GM23338 (cell line): ENCODE measurements around the gene CDCA5. TPM values are rescaled to one million over a fixed set of nuclear protein-coding genes. Genes with fewer than 3 reads are reported as not detected.

Source experiments
- ATAC-seq: fragments of 200-7000 bp; cut with Tn5 transposase; 3 replicates; pipeline ENCODE4 v1.9.1; 2020
- DNase-seq: peaks from one replicate; pipeline ENCODE4 v3.0.0-alpha.2; 2015; ENCODE audit warnings: low spot score
- H2AFZ ChIP-seq: fragments of 200-600 bp; sonication (generic); 2 replicates; pipeline ENCODE4 v1.8.0; 2016; ENCODE audit warnings: antibody characterized with exemption, mild to moderate bottlenecking, moderate library complexity
- H3F3A ChIP-seq: fragments of 200-600 bp; sonication (generic); replicated peaks from 2 replicates; pipeline ENCODE4 v1.8.0; 2017; ENCODE audit warnings: antibody characterized with exemption, mixed run types, low read depth
- H3K27ac ChIP-seq: fragments of 200-600 bp; sonication (generic); 2 replicates; pipeline ENCODE4 v1.6.1; 2016; ENCODE audit warnings: low read depth
- H3K27me3 ChIP-seq: fragments of 200-600 bp; sonication (generic); 2 replicates; pipeline ENCODE4 v1.8.0; 2016; ENCODE audit warnings: mild to moderate bottlenecking, mixed run types, moderate library complexity; ENCODE audit not compliant: insufficient read depth
- H3K36me3 ChIP-seq: fragments of 200-600 bp; sonication (generic); 2 replicates; pipeline ENCODE4 v1.8.0; 2016; ENCODE audit warnings: mild to moderate bottlenecking; ENCODE audit not compliant: insufficient read depth
- H3K4me1 ChIP-seq: fragments of 200-600 bp; sonication (generic); 2 replicates; pipeline ENCODE4 v1.8.0; 2016; ENCODE audit warnings: mild to moderate bottlenecking, moderate library complexity; ENCODE audit not compliant: insufficient read depth
- H3K4me2 ChIP-seq: fragments of 200-600 bp; sonication (generic); 2 replicates; pipeline ENCODE4 v1.7.1; 2017; ENCODE audit warnings: mixed run types
- H3K4me3 ChIP-seq: fragments of 200-600 bp; sonication (generic); 2 replicates; pipeline ENCODE4 v1.6.1; 2016; ENCODE audit warnings: mixed run types
- H3K79me2 ChIP-seq: fragments of 200-600 bp; sonication (generic); replicated peaks from 2 replicates; pipeline ENCODE4 v1.8.0; 2017; ENCODE audit warnings: mild to moderate bottlenecking; ENCODE audit not compliant: insufficient read depth
- H3K9me2 ChIP-seq: fragments of 200-600 bp; sonication (generic); 2 replicates; pipeline ENCODE4 v1.8.0; 2017; ENCODE audit not compliant: insufficient read depth
- H4K20me1 ChIP-seq: fragments of 200-600 bp; sonication (generic); replicated peaks from 2 replicates; pipeline ENCODE4 v1.8.0; 2017; ENCODE audit warnings: mild to moderate bottlenecking; ENCODE audit not compliant: insufficient read depth
- H3K27ac Mint-ChIP-seq: 2 replicates; pipeline ENCODE4 v1.8.0; 2020; ENCODE audit warnings: inconsistent platforms, mild to moderate bottlenecking, moderate library complexity, mixed read lengths
- H3K27me3 Mint-ChIP-seq: 3 replicates; pipeline ENCODE4 v1.8.0; 2022; ENCODE audit warnings: low read depth, mild to moderate bottlenecking, moderate library complexity, mixed read lengths, inconsistent platforms; ENCODE audit not compliant: insufficient read depth, poor library complexity
- H3K36me3 Mint-ChIP-seq: 3 replicates; pipeline ENCODE4 v1.8.0; 2021; ENCODE audit warnings: low read depth, mild to moderate bottlenecking, inconsistent platforms, moderate library complexity, mixed read lengths
- H3K4me1 Mint-ChIP-seq: 3 replicates; pipeline ENCODE4 v1.8.0; 2020; ENCODE audit warnings: mild to moderate bottlenecking, inconsistent platforms, mixed read lengths
- H3K4me3 Mint-ChIP-seq: 3 replicates; pipeline ENCODE4 v1.8.0; 2021; ENCODE audit warnings: moderate library complexity, mild to moderate bottlenecking, inconsistent platforms, mixed read lengths
- H3K9me3 Mint-ChIP-seq: 3 replicates; pipeline ENCODE4 v1.8.0; 2020; ENCODE audit warnings: moderate library complexity, mild to moderate bottlenecking, inconsistent platforms, mixed read lengths
- CREB1 ChIP-seq: fragments of 250-450 bp; sonication (Bioruptor Pico); IDR thresholded peaks from 2 replicates; pipeline ENCODE4 v1.5.0; 2020; ENCODE audit warnings: low read depth, mild to moderate bottlenecking, moderate library complexity
- CTCF ChIP-seq, 2 experiments: fragments of 200-600 bp in 1 of 2; sonication (generic) in 1 of 2; conservative IDR thresholded peaks; 2 replicates each; pipeline versions ENCODE4 v1.5.1 to v1.6.1; 2016 to 2017; ENCODE audit warnings: antibody characterized with exemption in 2 of 2, low read depth in 2 of 2, mild to moderate bottlenecking in 2 of 2, moderate library complexity in 1 of 2
- ETS1 ChIP-seq: IDR thresholded peaks from 2 replicates; pipeline ENCODE4 v1.6.1; 2016; ENCODE audit warnings: antibody characterized with exemption
- EZH2 ChIP-seq: fragments of 200-600 bp; sonication (generic); IDR thresholded peaks from one replicate; pipeline ENCODE4 v1.8.0; 2017; ENCODE audit warnings: antibody characterized with exemption, mild to moderate bottlenecking, low read depth; ENCODE audit not compliant: unreplicated experiment
- EZH2phosphoT487 ChIP-seq: fragments of 200-600 bp; sonication (generic); IDR thresholded peaks from one replicate; pipeline ENCODE4 v1.8.1; 2018; ENCODE audit warnings: antibody characterized with exemption; ENCODE audit not compliant: unreplicated experiment
- JUNB ChIP-seq: IDR thresholded peaks from one replicate; pipeline ENCODE4 v1.6.1; 2016; ENCODE audit warnings: antibody characterized with exemption; ENCODE audit not compliant: unreplicated experiment
- NANOG ChIP-seq: IDR thresholded peaks from 2 replicates; pipeline ENCODE4 v1.6.1; 2016; ENCODE audit warnings: antibody characterized with exemption, borderline replicate concordance
- POLR2AphosphoS5 ChIP-seq: IDR thresholded peaks from 2 replicates; pipeline ENCODE4 v1.6.1; 2016; ENCODE audit warnings: antibody characterized with exemption, low read depth
- REST ChIP-seq: IDR thresholded peaks from one replicate; pipeline ENCODE4 v1.6.1; 2018; ENCODE audit warnings: antibody characterized with exemption; ENCODE audit not compliant: unreplicated experiment
- STAT1 ChIP-seq: IDR thresholded peaks from one replicate; pipeline ENCODE4 v1.6.1; 2016; ENCODE audit warnings: antibody characterized with exemption; ENCODE audit not compliant: unreplicated experiment
- ZNF114 ChIP-seq: fragments of 250-450 bp; sonication (Bioruptor Pico); IDR thresholded peaks from 2 replicates; pipeline ENCODE4 v1.5.0; 2020; ENCODE audit warnings: mild to moderate bottlenecking, moderate library complexity
- ZNF331 ChIP-seq: fragments of 250-450 bp; sonication (Bioruptor Pico); IDR thresholded peaks from 2 replicates; pipeline ENCODE4 v1.5.0; 2020; ENCODE audit warnings: low read depth, mild to moderate bottlenecking, moderate library complexity
- ZNF462 ChIP-seq: fragments of 250-450 bp; sonication (Bioruptor Pico); IDR thresholded peaks from 2 replicates; pipeline ENCODE4 v1.5.0; 2020; ENCODE audit warnings: mild to moderate bottlenecking, moderate library complexity
- polyA plus RNA-seq: library from polyadenylated mRNA; unstranded; fragments of >200 nt; fragmentation: Nextera tagmentation; extraction: Ambion mirVana; gene quantifications from 2 replicates; pipeline ENCODE4 v1.2.1, GENCODE V29; 2016
- total RNA-seq: library from RNA; depleted of rRNA; stranded (reverse); fragments of >200 nt; shearing (Covaris generic); gene quantifications from 2 replicates; pipeline ENCODE4 v1.2.3, GENCODE V29; 2014

Gene CDCA5
- total and polyA plus RNA-seq, 2 experiments from 2014 or later: 53.3 to 70.9 TPM

- Histone ChIP-seq H3K27me3 (no peaks in the 10 kb centered on the region), H4K20me1 (peaks cover 12% of the 10 kb centered on the region), H3K27ac (peak overlapping the region; percentile 56), H3F3A (peaks cover 38% of the 10 kb centered on the region), H3K4me3 (no peak overlapping the region), H3K4me1 (peaks cover 16% of the 10 kb centered on the region), H3K4me2 (no peak overlapping the region), H3K9me2 (no peaks in the 10 kb centered on the region), H3K36me3 (peaks cover 18% of the 10 kb centered on the region), H2AFZ (no peak overlapping the region), H3K79me2 (peaks cover 38% of the 10 kb centered on the region)
- peak overlapping the region; percentile 95 for H3K27ac Mint-ChIP-seq
- H3K27me3 Mint-ChIP-seq: peaks cover 41% of the 10 kb centered on the region
- H3K36me3 Mint-ChIP-seq: peaks cover 66% of the 10 kb centered on the region
- H3K9me3 Mint-ChIP-seq: no peaks in the 10 kb centered on the region; the same call in 1 of the 3 replicates
- H3K4me1 Mint-ChIP-seq: peaks cover 29% of the 10 kb centered on the region
- DNase-seq (no peak), ATAC-seq (no peak)
- no peak for TF ChIP-seq REST
- no peak; the same call in 1 of the 2 replicates for TF ChIP-seq POLR2AphosphoS5
- TF ChIP-seq ZNF331: no peak
- TF ChIP-seq EZH2phosphoT487: no peak
- no peak for TF ChIP-seq ZNF462 (CRISPR knock-in tag)
- TF ChIP-seq STAT1: no peak
- TF ChIP-seq JUNB: no peak
- no peak for TF ChIP-seq ETS1
- TF ChIP-seq CREB1 (CRISPR knock-in tag): no peak
- no peak for TF ChIP-seq ZNF114
- TF ChIP-seq CTCF (conservative IDR thresholded peaks at IDR 0.05; ENCODE audit: low read depth in 2 of 2): no peak; a peak in 1 of 4 replicates
- no peak for TF ChIP-seq EZH2
- TF ChIP-seq NANOG: no peak
- peak overlapping the region; percentile 92 for H3K4me3 Mint-ChIP-seq
Observed at GRCh38 chr11:65118097-65118837, 34.4 kb upstream of the CDCA5 start.
